GM13977 (cell line): ENCODE results near the gene ASIC2.

Experiments
- DNase-seq: peaks from one replicate; pipeline ENCODE4 v3.0.0; 2012; ENCODE audit warnings: low spot score
- in situ Hi-C: fragments of 300-500 bp; cut with MboI; formaldehyde crosslinking; loops from one replicate; pipeline ENCODE4 v1.12.0; 2022; ENCODE audit warnings: low sequenced_read_pairs, low pct_unique_long_range_greater_than_20kb, mixed read lengths, inconsistent platforms; ENCODE audit not compliant: unreplicated experiment
- TF ChIP-seq, protein P1 (sequence below): IDR thresholded peaks from 2 replicates; pipeline ENCODE4 v1.5.1; 2012; ENCODE audit warnings: mild to moderate bottlenecking, control low read depth; ENCODE audit not compliant: insufficient read depth; ENCODE audit errors: extremely low read depth, missing control alignments

ASIC2 gene

DNA sequence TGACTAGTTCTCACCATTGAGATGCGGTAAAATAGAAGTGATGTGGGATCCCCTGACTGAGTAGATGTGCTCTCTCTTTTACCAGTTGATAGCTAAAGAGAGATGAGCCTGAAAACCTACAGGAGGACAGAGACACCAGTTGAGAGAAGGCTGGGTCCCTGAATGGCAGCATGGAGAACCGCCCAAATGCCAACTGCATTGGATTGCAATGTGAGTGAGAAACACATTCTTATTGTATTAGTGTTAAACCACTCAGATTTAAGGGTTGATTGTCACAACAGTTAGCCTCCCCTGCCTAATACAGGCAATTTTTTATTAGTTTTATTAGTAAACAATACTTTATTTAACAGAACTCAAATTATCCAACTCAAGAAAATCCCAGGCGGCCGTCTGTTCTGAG, 240.2 kb downstream of the ASIC2 start:
- DNase-seq: no peak
- TF ChIP-seq, protein P1, sequence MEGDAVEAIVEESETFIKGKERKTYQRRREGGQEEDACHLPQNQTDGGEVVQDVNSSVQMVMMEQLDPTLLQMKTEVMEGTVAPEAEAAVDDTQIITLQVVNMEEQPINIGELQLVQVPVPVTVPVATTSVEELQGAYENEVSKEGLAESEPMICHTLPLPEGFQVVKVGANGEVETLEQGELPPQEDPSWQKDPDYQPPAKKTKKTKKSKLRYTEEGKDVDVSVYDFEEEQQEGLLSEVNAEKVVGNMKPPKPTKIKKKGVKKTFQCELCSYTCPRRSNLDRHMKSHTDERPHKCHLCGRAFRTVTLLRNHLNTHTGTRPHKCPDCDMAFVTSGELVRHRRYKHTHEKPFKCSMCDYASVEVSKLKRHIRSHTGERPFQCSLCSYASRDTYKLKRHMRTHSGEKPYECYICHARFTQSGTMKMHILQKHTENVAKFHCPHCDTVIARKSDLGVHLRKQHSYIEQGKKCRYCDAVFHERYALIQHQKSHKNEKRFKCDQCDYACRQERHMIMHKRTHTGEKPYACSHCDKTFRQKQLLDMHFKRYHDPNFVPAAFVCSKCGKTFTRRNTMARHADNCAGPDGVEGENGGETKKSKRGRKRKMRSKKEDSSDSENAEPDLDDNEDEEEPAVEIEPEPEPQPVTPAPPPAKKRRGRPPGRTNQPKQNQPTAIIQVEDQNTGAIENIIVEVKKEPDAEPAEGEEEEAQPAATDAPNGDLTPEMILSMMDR: no peak
- in situ Hi-C loops: no loop called here

DNA sequence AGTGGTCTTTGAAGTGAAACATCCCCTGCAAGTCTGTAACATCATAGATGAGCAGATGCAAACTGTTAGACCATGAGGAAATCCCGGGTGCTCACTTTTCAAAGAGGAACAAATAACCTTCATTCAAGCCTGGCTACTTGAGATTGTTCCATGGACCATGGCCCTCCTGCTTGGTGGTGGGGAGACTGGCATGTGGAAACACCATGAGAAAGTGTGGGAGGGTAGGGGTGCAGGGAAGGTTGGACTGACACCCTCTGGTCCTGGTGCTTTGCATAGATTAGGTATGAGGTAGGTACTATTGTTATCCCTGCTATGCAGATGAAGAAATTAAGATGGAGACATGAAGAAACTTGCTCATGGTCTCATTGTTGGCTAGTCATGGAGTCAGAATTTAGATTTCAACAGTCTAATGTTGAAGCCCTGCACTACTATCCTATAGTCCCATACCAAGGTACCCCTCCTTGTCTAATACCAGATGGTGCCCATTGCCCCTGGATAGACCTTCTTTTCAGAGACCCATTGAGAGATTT, 242.4 kb downstream of the ASIC2 start:
- TF ChIP-seq, protein P1: no peak
- in situ Hi-C loops: no loop called here
- no peak for DNase-seq

DNA sequence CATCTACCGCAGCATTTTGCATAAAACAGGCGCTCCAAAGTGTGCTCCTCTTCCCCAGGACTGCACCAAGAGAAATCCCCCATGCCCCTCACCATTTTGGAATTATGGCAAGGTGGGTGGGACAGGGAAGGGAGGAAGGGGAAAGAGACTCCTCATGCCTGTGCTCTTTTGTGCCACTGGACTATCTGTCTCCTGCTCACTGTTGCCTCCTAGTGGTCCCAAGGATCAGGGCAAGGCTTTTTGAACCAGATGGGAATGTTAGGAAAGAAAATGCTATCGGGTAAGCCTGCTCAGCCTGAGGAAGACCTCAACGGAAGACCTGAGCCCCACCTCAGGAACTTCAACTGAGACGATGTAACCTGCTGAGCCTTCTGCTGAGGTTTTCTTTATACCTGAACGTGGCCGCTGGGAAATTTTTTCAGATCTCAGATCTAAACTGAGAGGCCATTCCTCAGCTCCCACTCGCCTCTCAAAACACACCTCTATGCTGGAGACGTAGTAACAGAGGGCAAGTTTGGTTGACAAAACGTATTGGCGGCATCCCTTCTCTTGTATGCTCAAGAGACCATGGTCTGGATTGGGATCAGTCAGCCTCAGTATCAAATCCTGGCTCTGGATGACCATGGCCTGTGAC, 243.2 kb downstream of the ASIC2 start:
- TF ChIP-seq, protein P1: peak; percentile 87
- in situ Hi-C loops: no loop called here

DNA sequence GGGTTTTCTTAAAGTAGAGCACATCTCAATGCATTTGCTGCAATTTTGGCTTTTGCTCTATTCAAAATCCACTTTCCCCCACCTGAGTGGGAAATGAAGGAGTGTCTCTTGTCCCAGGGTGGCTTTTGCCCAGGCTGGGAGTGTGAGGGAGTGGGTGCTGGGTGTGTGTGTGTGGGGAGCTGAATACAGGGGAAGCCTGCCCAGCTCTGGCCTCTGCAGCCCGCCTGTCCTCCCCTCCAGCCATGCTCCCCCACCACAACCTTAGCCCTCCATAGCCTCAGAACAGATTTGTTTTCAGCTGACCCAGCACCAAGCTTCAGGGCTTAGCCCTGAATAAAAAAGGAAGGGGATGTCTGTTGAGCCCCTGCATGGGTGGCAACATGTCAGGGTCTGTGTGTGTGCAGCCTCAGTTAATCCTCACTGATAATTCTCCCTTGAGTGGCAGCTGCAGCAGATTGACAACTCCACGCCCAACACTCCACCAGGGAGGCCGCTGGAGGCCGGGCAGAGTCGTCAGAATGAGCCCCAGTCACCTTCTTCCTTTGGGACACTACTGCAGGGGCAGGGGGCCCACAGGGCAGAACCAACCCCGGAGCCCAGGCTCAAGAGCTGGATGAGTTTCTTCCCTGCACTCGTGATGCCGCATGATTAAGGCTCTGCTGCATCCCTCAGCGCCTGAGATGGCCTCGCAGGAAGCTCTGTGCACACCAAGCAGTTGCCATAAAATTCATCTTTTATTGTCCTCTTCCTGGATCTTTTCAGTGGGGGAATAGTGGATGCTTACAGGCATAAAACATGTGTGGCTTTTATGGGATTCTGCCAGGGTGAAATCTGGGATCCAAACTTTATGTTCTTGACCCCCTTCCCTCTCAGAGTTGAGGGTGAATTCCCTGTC, 246.5 kb downstream of the ASIC2 start:
- in situ Hi-C loops: no loop called here
- no peak for DNase-seq
- TF ChIP-seq, protein P1: no peak

More for the DNA sequence above, 243.2 kb downstream of the ASIC2 start:
- peak; percentile 61 for DNase-seq

DNA sequence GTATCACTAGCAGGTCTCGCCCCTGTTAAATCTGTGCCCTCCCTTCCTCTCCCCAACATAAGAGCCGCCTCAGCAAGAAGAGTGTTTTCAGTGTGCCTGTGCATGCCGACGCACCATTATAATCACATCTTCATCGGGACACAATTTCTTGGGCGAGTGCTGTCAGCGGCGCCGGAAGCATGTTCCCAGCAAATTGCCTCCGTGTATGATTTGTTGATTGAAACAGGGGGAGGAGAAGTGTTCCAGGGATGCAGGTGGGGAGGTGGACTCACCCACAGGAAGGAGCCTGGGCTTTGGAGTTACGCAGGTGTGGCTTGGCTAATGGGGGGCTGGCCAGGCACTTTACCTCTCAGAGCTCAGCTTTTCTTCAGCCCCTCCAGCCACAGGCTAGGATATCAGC, 247.9 kb downstream of the ASIC2 start:
- in situ Hi-C loops: no loop called here
- TF ChIP-seq, protein P1: no peak
- DNase-seq: no peak

DNA sequence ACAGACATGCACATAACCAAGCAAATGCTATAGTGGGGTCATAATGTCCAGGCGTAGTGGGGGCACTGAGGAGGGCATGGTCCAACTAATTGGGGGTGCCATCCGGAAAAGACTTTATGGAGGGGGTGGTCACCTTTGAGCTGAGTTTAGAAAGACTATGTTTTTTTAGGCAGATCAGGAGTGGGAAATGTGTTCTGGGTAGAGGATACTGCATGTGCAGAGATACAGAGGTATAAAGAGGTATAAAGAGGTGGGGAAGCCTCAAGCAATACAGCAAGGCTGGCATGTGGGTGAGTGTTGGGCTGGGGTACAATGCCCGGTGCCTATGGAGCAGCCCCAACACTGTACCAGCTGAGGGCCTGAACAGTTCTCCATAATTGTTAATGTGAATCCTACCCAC, 248.3 kb downstream of the ASIC2 start:
- TF ChIP-seq, protein P1: no peak
- in situ Hi-C loops: no loop called here
- no peak for DNase-seq
